IPS-18a (cell line): Measurements from ENCODE around the gene MTARC2.
"Not testable (repeated sequence)": the region's sequence is repeated elsewhere in the genome, so short reads cannot be mapped to it uniquely, and the experiment has no call there.

Source experiments
- H3K27ac ChIP-seq: one replicate; pipeline ENCODE4 v1.5.1; 2013; ENCODE audit warnings: low read length
- H3K27me3 ChIP-seq: one replicate; pipeline ENCODE4 v1.6.1; 2013; ENCODE audit warnings: mild to moderate bottlenecking, low read length; ENCODE audit not compliant: control insufficient read depth, insufficient read depth
- H3K36me3 ChIP-seq: one replicate; pipeline ENCODE4 v1.6.1; 2013; ENCODE audit warnings: low read depth, low read length; ENCODE audit not compliant: control insufficient read depth
- H3K4me1 ChIP-seq: one replicate; pipeline ENCODE4 v1.6.1; 2013; ENCODE audit warnings: low read depth, low read length; ENCODE audit not compliant: control insufficient read depth
- H3K4me3 ChIP-seq: one replicate; pipeline ENCODE4 v1.5.1; 2013; ENCODE audit warnings: low read length
- H3K9ac ChIP-seq: one replicate; pipeline ENCODE4 v1.6.1; 2013; ENCODE audit warnings: mild to moderate bottlenecking, low read length, moderate library complexity
- H3K9me3 ChIP-seq: one replicate; pipeline ENCODE4 v1.6.1; 2013; ENCODE audit warnings: low read depth, low read length; ENCODE audit not compliant: control insufficient read depth

MTARC2 gene

DNA sequence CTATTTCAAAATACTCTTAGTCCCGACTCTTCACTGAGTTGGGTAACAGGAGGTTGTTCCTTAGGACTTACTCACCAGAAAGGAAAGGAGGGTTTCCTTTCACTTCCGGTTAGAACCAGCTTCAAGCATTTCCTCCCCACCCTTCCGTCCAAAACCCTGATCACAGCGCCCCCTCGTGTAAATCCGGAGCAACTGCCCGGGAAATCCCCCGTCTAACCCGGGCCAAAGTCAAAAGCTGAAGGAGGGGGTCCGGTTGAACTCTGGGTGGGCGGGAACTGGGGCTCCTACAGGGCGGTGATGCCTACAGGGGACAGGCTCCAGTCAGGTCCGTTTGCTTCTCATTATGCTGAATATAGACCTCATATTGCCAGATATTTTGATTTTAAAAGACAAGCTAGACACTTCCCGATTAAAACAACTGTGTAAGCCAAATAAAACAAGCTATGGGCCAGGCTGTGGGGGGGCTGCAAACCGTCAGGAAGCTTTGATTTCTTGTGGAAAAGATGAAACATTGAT is 15.0 kb upstream of the MTARC2 start:
- H3K4me3 ChIP-seq, result no peak overlapping the region
- no peak overlapping the region for H3K9ac ChIP-seq
- peaks cover 4% of the 10 kb centered on the region for H3K4me1 ChIP-seq
- no peak overlapping the region for H3K27ac ChIP-seq
- no peaks in the 10 kb centered on the region for H3K9me3 ChIP-seq
- H3K27me3 ChIP-seq, result peaks cover 3% of the 10 kb centered on the region
- H3K36me3 ChIP-seq, result no peaks in the 10 kb centered on the region

DNA sequence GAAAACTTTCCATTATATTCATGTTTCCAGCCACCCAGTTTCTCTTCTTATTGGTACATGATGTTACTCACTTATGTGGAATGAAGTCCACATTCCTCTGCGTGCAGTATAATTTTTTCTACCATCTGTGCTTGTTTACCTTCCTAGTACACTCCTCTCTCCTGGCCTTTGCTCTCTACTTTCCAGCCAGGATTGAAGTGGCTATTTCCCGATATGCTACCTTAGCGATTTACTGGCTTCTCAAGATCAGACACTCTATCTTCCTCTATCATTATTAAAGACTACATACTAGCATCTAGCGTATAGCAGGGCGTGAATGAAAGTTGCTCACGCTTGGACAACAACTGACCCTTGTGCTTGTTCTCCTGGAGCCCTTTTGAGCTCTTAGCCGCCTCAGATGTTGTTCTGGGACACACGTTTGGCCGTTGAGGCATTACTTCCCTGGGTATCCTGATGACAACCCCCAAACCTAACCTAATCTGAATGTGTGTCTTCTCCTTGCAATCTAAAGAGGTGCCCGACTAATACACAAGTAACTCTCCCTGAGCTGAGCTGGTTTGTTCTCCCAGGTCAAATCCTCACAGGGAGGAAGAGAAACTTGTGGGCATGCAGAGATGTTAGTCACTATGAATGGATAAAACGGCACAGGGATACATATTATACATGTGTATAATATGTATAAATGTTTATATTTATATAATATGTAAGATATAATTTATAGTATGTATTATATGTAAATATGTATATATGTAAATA is 13.4 kb upstream of the MTARC2 start:
- no peak overlapping the region for H3K27ac ChIP-seq

GRCh38 chr1:220736283-220736682 is 11.8 kb upstream of the MTARC2 start:
- not testable (repeated sequence) for H3K9me3 ChIP-seq, H3K36me3 ChIP-seq, H3K27me3 ChIP-seq, H3K4me3 ChIP-seq, H3K9ac ChIP-seq, H3K4me1 ChIP-seq, H3K27ac ChIP-seq

More for the DNA sequence above, 13.4 kb upstream of the MTARC2 start:
- no peaks in the 10 kb centered on the region for H3K36me3 ChIP-seq
- peaks cover 4% of the 10 kb centered on the region for H3K4me1 ChIP-seq
- no peaks in the 10 kb centered on the region for H3K9me3 ChIP-seq
- H3K9ac ChIP-seq, result no peak overlapping the region
- peaks cover 3% of the 10 kb centered on the region for H3K27me3 ChIP-seq
- H3K4me3 ChIP-seq, result no peak overlapping the region

DNA sequence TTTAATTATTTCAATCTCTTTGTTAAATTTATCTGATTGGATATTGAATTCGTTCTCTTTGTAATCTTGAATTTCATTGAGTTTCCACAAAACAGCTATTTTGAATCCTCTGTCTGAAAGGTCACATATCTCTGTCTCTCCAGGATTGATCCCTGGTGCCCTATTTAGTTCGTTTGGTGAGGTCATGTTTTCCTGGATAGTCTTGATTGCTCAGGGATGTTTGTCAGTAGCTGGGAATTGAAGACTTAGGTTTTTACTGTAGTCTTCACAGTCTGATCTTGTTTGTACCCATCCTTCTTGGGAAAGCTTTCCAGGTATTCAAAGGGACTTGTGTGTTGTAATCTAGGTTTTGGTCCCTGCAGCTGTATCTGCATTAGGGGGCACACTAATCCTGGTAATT is 6.8 kb upstream of the MTARC2 start:
- H3K4me3 ChIP-seq, result no peak overlapping the region
- no peak overlapping the region for H3K9ac ChIP-seq
- no peaks in the 10 kb centered on the region for H3K9me3 ChIP-seq
- H3K4me1 ChIP-seq, result no peaks in the 10 kb centered on the region
- peaks cover 6% of the 10 kb centered on the region for H3K27me3 ChIP-seq
- H3K27ac ChIP-seq, result no peak overlapping the region
- H3K36me3 ChIP-seq, result no peaks in the 10 kb centered on the region

DNA sequence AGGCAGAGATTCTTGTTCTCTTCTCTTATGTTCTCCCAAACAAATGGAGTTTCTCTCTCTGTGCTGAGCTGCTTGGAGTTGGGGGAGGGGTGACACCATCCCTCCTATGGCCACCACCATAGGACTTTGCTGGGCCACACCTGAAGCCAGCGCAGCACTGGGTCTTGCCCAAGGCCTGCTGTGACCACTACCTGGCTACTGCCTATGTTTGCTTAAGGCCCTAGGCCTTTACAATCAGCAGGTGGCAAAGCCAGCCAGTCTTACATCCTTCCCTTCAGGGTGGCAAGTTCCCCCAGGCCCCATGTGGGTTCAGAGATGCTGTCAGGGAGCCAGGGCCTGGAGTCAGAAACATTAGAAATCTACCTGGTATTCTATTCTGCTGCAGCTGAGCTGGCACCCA is 6.3 kb upstream of the MTARC2 start:
- Histone ChIP-seq H3K27me3 (peaks cover 11% of the 10 kb centered on the region), H3K9ac (no peak overlapping the region), H3K36me3 (no peaks in the 10 kb centered on the region), H3K4me3 (no peak overlapping the region), H3K9me3 (no peaks in the 10 kb centered on the region), H3K4me1 (peaks cover 1% of the 10 kb centered on the region), H3K27ac (no peak overlapping the region)

GRCh38 chr1:220742520-220742919 is 5.6 kb upstream of the MTARC2 start:
- no peak overlapping the region for H3K27ac ChIP-seq
- H3K27me3 ChIP-seq, result peaks cover 18% of the 10 kb centered on the region
- no peak overlapping the region for H3K4me3 ChIP-seq
- H3K9ac ChIP-seq, result no peak overlapping the region
- peaks cover 8% of the 10 kb centered on the region for H3K4me1 ChIP-seq
- H3K9me3 ChIP-seq, result no peaks in the 10 kb centered on the region
- H3K36me3 ChIP-seq, result no peaks in the 10 kb centered on the region

DNA sequence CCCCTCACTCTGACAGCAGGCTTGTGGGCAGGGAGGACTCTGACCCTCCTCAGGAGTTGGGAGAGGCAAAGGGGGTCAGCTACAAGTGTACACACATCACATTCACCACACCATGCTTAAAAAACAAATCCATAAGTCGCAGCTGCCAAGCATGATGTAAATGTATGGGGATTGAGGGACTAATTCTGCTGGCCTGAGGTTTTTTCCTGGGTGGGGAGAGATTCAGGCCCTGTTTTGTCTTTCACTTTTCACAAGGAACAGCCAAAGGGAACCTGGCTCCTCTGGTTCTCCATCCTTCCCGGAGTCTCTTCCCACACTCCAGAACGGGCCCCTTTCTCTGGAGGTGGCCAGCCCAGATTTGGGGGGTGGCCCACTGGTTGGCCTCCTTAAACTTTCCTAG is 1.3 kb upstream of the MTARC2 start:
- peaks cover 44% of the 10 kb centered on the region for H3K27me3 ChIP-seq
- H3K9ac ChIP-seq, result no peak overlapping the region
- peaks cover 21% of the 10 kb centered on the region for H3K4me1 ChIP-seq
- H3K27ac ChIP-seq, result no peak overlapping the region
- H3K9me3 ChIP-seq, result no peaks in the 10 kb centered on the region
- no peaks in the 10 kb centered on the region for H3K36me3 ChIP-seq
- H3K4me3 ChIP-seq, result peak overlapping the region; percentile 68

- no peak overlapping the region for H3K27ac ChIP-seq
- peak overlapping the region; percentile 60 for H3K9ac ChIP-seq
- no peaks in the 10 kb centered on the region for H3K36me3 ChIP-seq
- peak overlapping the region; percentile 68 for H3K4me3 ChIP-seq
- H3K27me3 ChIP-seq, result peaks cover 44% of the 10 kb centered on the region
- peaks cover 21% of the 10 kb centered on the region for H3K4me1 ChIP-seq
- no peaks in the 10 kb centered on the region for H3K9me3 ChIP-seq
Measured at GRCh38 chr1:220747437-220748088, 559 bp upstream of the MTARC2 start.

DNA sequence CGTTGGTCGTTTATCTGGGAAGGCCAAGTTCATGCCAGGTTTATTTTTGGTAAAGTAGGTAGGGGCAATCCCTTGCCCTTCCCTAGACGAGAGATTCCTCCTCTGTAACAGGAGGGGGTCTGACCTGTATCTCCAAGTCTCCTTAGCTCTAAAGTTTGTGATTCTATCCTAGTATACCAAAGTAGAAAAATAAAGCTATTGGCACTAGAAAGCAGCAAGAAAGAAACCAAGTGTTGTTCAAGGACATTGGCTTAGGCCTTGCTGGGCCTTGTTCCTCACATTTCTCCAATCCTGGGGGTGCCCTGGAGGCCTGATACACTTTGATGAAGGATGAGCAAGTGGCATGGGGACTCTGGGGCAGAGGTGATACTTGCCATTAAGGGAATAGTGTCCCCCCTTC is 814 bp downstream of the MTARC2 start:
- Histone ChIP-seq H3K9ac (peak overlapping the region; percentile 60), H3K36me3 (no peaks in the 10 kb centered on the region), H3K4me1 (peaks cover 21% of the 10 kb centered on the region), H3K4me3 (peak overlapping the region; percentile 68), H3K9me3 (no peaks in the 10 kb centered on the region), H3K27ac (no peak overlapping the region), H3K27me3 (peaks cover 44% of the 10 kb centered on the region)

GRCh38 chr1:220750131-220750515 is 2.0 kb downstream of the MTARC2 start:
- H3K9ac ChIP-seq, result no peak overlapping the region
- no peak overlapping the region for H3K27ac ChIP-seq
- no peak overlapping the region for H3K4me3 ChIP-seq
- peaks cover 44% of the 10 kb centered on the region for H3K27me3 ChIP-seq
- no peaks in the 10 kb centered on the region for H3K36me3 ChIP-seq
- H3K9me3 ChIP-seq, result no peaks in the 10 kb centered on the region
- H3K4me1 ChIP-seq, result peaks cover 21% of the 10 kb centered on the region

DNA sequence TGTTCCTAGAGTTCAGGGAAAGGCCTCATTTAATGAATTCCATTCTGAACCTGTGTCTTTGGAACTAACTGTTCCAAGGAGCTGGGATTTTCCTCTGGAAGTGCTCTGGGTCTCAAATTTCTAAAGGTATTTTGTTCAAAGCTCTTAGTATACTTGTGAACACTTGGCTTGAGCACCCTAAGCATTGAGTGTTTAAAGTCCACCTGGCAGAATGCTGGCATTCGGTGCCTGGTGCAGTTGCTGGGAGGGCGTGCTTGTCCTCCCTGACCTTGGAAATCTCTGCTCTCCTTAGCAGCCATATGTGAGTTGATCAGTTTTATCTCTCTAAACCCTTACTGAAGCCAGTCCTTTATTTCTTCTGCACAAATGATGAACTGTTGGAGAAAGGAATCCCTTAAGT is 3.0 kb downstream of the MTARC2 start:
- Histone ChIP-seq H3K9ac (no peak overlapping the region), H3K9me3 (no peaks in the 10 kb centered on the region), H3K4me1 (peaks cover 21% of the 10 kb centered on the region), H3K27me3 (peaks cover 40% of the 10 kb centered on the region), H3K36me3 (peaks cover 4% of the 10 kb centered on the region), H3K27ac (no peak overlapping the region), H3K4me3 (no peak overlapping the region)
